HG03139 (cell line): Measurements from ENCODE around the gene WDR70.
"Not testable (repeated sequence)": the region's sequence is repeated elsewhere in the genome, so short reads cannot be mapped to it uniquely, and the experiment has no call there.

Source experiments
- ATAC-seq: cut with Tn5 transposase; IDR thresholded peaks from one replicate; pipeline ENCODE4 v1.9.1; 2021; ENCODE audit not compliant: unreplicated experiment

WDR70 gene

DNA sequence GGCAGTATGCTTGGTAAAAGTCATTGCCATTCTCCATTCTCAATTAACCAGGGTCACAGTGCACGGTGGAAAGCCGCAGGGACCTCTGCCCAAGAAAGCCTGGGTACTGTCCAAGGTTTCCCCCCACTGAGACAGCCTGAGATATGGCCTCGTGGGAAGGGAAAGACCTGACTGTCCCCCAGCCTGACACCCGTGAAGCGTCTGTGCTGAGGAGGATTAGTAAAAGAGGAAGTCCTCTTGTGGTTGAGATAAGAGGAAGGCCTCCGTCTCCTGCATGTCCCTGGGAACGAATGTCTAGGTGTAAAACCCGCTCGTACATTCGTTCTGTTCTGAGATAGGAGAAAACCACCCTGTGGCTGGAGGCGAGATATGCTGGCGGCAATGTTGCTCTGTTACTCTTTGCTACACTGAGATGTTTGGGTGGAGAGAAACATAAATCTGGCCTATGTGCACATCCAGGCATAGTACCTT is 293.0 kb downstream of the WDR70 start:
- peak; percentile 85 for ATAC-seq

DNA sequence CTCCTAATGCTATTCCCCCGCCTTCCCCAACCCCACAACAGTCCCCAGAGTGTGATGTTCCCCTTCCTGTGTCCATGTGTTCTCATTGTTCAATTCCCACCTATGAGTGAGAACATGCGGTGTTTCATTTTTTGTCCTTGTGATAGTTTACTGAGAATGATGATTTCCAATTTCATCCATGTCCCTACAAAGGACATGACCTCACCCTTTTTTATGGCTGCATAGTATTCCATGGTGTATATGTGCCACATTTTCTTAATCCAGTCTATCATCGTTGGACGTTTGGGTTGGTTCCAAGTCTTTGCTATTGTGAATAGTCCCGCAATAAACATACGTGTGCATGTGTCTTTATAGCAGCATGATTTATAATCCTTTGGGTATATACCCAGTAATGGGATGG is 295.2 kb downstream of the WDR70 start:
- not testable (repeated sequence) for ATAC-seq

DNA sequence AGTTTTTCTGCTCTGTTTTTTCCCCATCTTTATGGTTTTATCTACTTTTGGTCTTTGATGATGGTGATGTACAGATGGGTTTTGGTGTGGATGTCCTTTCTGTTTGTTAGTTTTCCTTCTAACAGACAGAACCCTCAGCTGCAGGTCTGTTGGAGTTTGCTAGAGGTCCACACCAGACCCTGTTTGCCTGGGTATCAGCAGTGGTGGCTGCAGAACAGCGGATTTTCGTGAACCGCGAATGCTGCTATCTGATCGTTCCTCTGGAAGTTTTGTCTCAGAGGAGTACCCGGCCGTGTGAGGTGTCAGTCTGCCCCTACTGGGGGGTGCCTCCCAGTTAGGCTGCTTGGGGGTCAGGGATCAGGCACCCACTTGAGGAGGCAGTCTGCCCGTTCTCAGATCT is 300.2 kb downstream of the WDR70 start:
- ATAC-seq: not testable (repeated sequence)

DNA sequence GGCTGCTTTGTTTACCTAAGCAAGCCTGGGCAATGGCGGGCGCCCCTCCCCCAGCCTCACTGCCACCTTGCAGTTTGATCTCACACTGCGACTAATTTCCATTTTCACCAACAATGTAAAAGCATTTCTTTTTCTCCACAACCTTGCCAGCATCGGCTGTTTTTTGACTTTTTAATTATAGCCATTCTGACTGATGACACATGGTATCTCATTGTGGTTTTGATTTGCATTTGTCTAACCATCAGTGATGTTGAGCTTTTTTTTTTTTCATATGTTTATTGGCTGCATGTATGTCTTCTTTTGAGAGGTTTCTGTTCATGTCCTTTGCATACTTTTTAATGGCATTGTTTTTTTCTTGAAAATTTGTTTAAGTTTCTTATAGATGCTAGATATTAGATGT is 300.8 kb downstream of the WDR70 start:
- not testable (repeated sequence) for ATAC-seq

DNA sequence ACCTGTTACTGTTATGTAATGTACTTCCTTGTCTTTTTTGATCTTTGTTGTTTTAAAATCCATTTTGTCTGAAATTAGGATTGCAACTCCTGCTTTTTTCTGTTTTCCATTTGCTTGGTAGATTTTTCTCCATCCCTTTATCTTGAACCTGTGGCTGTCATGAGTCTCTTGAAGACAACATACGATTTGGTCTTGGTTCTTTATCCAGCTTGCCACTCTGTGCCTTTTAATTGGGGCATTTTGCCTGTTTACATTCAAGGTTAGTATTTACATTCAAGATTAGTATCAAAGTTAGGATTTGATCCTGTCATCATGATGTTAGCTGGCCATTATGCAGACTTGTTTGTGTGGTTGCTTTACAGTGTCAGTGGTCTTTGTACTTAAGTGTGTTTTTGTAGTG is 304.0 kb downstream of the WDR70 start:
- no peak for ATAC-seq

DNA sequence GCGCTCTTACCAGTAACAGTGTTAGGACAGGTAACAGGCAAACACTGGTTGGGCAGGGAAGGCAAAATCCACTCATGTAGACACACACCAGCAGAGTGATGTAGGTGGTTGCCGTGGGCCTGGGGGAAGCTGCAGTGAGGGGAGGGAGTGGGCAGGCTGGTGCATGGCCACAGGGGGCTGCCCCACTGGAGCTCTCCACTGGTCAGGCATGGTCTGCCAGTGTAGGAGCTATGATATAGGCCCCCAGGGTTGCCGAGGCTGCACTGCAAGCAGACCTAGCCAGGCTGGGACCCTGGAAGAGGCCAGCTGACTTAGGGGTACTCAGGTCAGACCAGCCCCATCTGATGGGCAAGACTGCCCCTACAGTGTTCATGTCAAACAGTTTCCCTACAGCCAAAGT is 306.1 kb downstream of the WDR70 start:
- no peak for ATAC-seq

DNA sequence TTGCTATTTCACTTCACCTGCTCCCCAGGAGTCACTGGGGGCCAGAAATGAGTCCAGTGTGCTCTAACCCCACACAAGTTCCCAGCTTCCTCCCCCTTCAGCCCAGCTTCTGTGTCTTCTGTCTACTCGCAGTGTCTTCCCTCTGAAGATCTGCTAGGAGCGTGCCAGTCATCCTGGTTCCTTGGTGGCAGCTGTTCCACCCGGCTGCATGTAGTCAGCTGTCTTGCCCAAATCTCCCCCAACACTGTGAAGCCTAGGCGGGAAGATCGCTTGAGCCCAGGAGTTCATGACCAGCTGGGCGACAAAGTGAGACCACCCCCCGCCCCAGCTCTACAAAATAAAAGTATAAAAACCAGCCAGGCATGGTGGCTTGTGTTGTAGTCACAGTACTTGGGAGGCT is 306.7 kb downstream of the WDR70 start:
- no peak for ATAC-seq

DNA sequence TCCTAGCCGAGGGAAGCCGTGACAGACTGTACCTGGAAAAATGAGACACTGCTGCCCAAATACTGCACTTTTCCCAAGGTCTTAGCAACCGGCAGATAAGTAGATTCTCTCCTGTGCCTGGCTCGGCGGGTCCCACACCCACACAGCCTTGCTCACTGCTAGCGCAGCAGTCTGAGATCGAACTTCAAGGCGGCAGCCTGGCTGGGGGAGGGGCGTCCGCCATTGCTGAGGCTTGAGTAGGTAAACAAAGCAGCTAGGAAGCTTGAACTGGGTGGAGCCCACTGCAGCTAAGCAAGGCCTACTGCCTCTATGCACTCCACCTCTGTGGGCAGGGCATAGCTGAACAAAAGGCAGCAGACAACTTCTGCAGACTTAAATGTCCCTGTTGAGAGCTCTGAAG is 309.8 kb downstream of the WDR70 start:
- ATAC-seq: not testable (repeated sequence)

DNA sequence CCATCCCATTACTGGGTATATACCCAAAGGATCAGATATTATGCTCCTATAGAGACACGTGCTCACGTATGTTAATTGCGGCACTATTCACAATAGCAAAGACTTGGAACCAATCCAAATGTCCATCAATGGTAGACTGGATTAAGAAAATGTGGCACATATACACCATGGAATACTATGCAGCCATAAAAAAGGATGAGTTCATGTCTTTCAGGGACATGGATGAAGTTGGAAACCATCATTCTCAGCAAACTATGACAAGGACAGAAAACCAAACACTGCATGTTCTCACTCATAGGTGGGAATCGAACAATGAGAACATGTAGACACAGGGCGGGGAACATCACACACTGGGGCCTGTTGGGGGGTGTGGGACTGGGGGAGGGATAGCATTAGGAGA is 315.2 kb downstream of the WDR70 start:
- ATAC-seq: not testable (repeated sequence)

DNA sequence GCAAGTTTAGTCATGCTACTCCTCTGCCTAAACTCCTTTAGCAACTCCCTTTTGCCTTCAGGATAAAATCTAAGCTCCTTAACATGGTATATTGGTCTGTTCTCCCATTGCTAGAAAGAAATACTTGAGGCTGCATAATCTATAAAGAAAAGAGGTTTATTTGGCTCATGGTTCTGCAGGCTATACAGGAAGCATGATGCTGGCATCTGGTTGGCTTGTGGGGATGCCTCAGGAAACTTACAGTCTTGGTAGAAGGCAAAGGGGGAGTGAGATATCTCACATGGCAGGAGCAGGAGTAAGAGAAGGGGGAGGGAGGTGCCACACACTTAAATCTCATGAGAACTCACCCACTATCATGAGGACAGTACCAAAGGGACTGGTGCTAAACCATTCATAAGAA is 315.7 kb downstream of the WDR70 start:
- ATAC-seq: no peak

DNA sequence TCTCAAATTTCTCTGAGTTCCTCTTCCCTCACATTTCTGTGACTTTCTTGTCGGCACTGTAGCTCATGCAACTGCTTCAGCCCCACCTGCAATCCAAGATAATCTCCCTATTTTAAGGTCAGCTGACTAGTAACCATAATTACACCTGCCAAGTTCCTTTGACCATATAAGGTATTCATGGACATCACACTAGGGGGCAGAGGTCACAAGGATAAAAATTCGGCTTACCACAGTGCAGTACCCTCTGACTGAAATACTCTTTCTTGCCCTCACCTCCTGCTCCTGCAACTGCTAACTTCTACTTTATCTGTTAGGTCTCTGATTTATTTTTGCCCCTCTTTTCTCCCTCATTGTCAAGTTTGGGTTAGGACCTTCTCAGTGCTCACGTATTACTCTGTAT is 316.5 kb downstream of the WDR70 start:
- ATAC-seq: no peak

DNA sequence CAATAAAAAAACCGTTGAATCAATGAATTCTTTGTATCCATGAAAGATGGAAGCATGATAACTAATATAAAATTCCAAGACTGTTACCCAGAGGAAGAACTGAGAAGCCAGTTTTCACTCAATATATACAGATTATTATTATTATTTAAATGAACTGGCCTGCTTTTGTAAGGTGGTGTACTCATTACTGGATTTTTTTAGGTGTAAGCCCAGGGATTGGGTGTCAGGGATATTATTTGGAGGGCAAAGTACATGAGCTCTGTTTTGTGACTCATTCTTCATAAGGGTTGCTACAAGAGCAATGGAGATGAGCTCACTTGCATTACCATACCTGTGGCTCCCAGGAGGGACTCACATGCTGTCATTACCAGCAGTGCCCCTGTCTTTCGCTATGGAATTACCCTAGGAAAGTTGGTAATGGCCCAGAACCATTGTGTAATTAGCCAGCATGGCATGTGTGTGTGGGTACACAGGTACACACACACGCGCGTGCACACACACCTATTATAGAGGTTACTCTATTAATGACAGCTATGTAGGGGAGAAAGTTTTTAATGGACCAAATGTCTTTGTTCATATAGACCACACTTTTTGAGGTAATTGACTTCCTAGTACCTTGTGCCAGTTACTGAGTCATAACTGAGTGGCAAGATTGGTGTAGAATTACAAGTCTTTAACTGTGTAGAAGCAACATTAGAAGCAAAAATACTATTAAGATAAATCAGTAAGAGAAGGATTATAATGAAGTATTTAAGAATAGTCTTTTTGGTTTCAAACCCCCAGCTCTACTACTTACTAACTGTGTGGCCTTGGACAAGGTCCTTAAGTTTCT is 317.3 kb downstream of the WDR70 start:
- no peak for ATAC-seq

DNA sequence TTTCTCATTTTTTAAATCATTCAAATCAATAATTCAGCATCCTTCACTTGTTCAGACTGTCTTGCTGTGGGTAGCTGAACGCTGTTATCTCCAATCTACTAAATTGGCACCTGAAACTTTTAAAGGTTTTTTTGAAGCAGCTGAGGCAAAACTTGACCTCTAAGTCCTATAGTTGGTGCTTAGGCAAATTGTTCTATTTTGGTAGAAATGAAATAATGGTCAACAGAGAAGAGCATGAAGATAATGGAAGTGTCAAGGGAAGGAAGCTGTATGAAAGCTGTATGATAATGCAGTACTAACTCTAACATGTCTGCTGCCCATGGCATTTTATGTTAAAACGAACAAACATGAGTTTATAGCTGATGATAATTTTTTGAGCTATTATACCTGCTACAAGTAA is 322.8 kb downstream of the WDR70 start:
- ATAC-seq: no peak

DNA sequence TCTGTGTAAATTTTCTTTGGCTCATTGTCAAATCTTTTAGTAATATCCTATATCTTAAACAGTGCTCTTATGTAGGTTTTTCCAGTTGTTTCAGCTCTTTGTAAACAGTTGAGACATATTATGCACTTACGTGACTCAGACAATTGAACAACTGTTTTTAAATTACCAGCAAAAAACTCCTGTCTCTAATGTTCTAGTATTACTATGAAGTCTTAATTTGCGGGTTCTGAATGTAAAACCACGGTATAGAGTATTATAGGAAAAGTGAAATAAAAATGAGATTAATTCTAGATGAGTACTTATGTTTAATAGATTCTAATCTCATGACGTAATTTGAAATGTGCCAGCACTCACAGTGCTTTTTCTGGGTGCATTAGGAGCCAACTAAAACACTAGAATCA is 324.7 kb downstream of the WDR70 start:
- no peak for ATAC-seq

DNA sequence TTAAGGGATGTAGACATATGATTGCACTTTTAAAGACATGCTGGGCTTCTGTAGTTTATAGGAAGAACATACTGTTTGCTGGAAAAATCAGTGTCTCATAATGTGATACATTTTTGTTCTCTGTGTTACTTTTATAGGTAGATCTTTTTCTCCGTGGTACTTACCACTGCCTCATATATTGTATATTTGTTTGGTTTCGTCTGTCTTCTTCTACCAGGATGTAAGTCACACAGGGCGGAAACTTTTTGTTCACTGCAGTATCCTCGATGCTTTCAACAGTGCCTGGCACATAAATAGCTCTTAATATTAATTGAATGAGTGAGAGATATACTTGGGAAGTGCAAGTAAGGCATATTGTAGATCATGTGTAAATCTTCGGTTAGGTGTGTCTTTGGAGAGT is 325.3 kb downstream of the WDR70 start:
- no peak for ATAC-seq

DNA sequence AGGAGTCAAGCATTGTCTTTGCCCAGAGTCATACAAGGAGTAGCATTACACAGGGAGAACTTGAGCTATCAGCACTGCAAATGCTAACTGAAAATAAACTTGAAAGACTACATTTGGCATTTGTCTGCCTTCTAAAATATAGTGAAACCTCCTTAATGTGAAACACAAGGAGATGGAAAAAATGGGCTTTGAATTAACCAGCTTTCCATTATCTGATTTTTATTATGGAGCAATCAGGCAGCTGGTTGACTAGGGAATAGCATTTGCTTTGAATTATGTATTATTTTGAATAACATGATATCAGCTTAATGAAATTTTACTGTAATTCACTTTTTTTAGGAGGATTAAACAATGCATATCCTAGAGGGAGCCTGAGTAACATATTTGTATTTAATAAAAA is 329.9 kb downstream of the WDR70 start:
- no peak for ATAC-seq

DNA sequence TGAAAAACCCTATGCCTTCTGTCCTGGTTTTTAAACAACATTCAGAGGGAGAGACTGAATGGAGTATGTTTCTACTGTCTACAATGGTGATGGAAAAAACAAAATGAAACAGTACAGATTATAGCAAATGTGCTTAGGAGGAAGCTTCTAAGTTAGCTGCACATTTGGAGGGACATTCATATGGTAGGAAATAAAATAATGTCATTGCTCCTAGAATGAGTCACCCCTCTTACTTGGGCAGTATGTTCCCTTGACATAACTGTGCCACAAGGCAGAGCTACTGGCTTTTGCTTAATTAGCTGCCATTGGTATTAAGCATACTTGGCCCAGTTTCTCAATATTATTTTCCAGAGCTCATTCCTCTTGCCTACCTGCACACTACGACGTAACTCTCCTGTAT is 331.8 kb downstream of the WDR70 start:
- no peak for ATAC-seq

DNA sequence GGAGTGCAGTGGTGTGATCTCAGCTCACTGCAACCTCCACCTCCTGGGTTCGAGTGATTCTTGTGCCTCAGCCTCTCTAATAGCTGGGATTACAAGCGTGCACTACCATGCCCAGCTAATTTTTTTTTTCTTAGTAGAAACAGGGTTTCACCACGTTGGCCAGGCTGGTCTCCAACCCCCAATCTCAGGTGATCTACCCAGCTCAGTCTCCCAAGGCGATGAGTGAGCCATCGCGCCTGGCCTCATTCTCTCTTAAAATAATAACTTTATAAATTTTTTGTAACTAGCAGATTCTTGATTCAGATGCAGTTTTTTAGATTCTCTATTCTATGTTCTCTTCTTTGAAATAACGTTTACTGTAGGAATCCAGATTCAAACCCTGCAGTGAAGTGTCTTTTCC is 333.6 kb downstream of the WDR70 start:
- ATAC-seq: no peak

DNA sequence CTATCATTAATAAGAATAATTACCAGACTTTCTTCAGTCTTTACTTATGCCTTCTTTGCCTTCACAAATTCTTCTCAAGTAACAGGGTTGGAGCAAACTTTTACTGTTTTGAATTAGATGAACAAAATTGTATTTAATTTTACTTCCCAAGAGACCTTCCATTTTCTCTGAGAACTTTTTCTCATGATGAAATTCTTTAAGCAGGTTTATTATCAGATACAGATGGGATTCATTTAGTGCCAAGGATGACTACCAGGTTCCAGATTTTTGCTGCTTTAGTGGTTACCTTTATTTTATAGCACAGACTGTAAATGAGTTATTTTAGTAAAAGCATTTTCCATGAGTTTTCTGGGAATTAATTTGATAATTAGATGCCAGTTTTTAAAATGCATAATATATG is 335.6 kb downstream of the WDR70 start:
- no peak for ATAC-seq

DNA sequence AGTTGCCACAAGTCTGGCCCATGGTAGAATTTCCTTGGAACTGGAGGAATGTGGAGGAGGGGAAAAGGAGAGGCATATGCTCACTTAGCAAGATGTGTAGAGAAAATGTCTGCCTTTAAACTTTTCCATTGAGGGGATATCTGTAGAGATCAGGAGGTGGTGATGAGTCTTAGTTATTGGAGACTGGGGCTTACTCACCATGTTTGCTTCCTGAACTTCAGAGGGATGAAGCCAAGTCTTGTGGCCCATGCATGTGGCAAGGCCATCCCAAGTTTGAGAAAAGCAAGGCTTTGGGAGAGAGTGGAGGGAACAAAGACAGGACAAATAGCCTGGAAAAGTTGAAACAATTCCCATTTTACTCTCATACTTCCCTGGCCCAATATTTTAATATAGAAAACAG is 336.2 kb downstream of the WDR70 start:
- no peak for ATAC-seq

DNA sequence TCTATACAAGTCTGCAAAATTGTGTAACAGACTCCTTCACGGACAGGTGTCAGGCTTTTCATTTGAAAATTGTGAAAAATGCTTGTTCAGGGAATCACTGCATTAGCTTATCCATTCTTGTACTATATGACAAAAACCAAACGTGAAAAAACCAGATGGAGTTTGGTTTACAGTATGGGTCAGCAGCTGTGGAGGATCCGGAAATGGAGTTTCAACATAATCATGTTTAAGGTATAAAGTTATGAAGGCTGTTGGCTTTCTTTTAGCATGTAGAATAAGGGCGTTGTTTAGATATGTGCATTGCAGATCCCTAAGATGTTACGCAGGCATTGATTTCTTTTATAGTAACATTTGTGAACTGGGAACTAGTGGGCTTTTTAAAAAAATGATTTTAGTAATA is 336.9 kb downstream of the WDR70 start:
- no peak for ATAC-seq

DNA sequence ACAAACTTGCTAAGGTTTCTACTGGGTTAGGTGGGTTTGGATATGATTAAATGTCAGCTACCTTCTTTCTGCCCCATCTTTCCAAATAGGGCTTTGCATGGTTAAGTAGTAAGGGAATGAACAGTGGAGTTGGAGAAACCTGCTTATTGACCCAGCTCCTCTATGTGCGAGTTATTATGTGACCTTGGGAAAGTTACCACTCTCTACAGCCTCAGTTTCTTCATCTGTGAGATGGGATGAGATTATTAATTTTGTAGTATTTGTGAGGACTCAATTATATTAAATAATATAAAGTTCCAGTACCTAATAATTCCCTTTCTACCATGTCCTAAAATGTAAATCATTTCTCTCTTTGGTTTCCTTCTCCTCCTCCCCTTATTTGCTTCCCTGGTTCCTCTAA is 337.3 kb downstream of the WDR70 start:
- no peak for ATAC-seq

DNA sequence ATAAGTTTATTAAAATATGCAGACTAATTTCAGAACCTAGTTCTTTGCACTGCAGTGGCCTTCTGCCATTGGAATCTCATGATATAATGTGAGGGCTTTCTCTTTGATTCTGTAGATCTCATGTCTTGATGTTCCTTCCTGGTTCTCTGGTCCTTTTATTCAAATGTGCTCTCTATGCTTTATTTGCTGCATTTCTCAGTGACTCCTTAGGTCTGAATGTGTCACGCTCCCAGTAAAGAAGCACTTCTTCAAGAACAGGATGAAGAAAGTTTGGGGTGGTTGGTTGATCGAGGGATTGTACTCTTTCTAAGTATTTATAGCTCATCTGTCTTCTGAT is 338.1 kb downstream of the WDR70 start:
- no peak for ATAC-seq
